IPS DF 4.7 (cell line): ENCODE measurements around the gene CCHCR1.

Source experiments
- DNase-seq: peaks from one replicate; pipeline ENCODE4 v3.0.0-alpha.2; 2013; ENCODE audit warnings: low spot score; ENCODE audit errors: extremely low read depth

CCHCR1 gene

GRCh38 chr6:31162463-31163165, 5.0 kb upstream of the CCHCR1 start:
- no peak for DNase-seq

GRCh38 chr6:31161216-31162126, 3.9 kb upstream of the CCHCR1 start:
- no peak for DNase-seq

DNA sequence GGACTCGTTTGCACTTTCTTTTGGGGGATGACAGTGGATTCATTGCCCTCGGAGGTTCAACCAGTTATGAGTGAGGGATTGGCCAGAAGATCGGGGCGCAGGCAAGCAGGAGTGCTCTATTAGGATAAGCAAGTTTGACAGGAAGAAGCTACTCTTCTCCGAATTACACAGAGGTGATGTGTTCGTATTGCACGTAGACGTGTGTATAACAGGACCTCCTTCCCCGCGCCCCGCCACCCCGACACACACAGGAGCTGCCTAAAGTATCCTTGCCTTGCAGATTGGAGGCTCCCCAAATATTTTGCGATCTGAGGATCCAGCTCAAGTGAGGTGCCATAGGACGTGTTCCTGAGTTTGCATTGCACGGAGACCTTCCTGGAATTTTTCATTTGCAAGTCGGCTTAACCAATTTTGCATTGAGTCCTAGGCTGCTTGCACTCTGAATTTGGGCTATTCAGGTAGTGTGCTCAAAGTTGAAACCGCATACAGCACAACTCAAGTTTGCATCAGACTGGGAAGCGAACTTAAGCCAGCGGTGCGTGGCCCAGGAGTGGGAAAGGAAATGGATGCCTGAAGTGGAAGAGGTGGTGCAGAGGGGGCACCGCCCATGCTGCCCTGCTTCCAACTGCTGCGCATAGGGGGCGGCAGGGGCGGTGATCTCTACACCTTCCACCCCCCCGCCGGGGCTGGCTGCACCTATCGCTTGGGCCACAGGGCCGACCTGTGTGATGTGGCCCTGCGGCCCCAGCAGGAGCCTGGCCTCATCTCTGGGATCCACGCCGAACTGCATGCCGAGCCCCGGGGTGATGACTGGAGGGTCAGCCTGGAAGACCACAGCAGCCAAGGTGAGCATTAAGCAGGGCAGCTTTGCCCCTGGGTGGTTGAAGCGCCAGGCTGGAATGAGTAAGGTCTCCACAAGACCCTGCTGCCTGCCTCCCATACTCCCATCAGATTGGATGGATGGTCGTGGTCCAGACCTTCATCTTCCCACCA, 1.6 kb upstream of the CCHCR1 start:
- no peak for DNase-seq

- no peak for DNase-seq
These were observed 699 bp upstream of the CCHCR1 start, which contains the start of gene TCF19 for GRCh38 chr6:31158140-31158862. Gene TCF19, plus strand, starts transcription at chr6:31158589. Its CDS starts 881 bp downstream, at chr6:31159470.

GRCh38 chr6:31156641-31157040, 961 bp downstream of the CCHCR1 start:
- no peak for DNase-seq

- no peak for DNase-seq
These were observed 3.2 kb downstream of the CCHCR1 start for GRCh38 chr6:31154436-31154835.

GRCh38 chr6:31152781-31153180, 4.8 kb downstream of the CCHCR1 start:
- no peak for DNase-seq

DNA sequence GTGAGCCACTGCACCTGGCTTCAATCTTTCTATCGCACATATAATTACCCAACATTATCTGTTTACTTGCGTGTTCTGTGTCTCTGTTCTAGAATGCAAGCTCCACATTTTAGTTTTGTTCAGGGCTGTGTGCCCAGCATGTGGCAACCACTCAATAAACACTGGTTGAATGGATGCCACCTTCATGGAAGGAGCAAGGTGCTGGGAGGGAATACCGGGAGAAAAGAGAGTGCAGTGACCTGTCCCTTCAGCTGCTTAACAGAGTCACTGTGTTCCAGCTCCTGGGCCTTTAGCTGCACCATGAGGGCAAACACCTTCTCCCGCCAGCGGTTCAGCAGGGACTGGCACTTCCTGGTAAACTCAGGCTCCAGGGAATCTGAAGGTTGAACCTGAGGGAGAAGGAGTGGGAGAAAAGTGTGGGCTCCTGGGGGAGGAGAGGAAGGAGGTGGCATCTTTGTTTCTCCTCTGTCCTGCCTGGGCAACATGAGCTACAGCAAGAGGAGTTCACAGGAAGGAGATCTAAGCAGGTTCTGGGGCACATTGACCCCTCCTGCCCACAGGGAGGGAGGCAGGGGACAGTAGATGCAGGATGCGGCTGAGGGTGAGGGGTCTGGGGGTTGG, 7.7 kb downstream of the CCHCR1 start:
- no peak for DNase-seq

GRCh38 chr6:31145386-31145785, 12.2 kb downstream of the CCHCR1 start:
- DNase-seq, result no peak

DNA sequence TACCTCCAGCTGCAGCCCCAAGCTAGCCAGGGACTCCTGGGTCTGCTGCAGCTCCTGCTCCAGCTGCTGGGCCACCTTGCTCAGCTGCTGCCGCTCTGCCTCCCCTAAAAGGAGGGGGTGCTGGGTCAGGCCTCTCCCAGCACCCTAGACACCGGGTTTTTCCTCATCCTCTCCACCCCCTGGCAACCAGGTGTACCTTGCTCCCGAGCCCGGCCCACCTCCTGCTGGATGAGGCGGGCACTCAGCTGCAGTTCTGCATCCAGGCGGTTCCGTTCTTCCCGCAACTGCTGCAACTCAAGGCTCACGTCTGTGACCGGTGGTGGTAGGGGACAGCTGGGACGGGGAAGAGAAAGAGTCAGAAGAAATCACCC, 12.6 kb downstream of the CCHCR1 start:
- no peak for DNase-seq

DNA sequence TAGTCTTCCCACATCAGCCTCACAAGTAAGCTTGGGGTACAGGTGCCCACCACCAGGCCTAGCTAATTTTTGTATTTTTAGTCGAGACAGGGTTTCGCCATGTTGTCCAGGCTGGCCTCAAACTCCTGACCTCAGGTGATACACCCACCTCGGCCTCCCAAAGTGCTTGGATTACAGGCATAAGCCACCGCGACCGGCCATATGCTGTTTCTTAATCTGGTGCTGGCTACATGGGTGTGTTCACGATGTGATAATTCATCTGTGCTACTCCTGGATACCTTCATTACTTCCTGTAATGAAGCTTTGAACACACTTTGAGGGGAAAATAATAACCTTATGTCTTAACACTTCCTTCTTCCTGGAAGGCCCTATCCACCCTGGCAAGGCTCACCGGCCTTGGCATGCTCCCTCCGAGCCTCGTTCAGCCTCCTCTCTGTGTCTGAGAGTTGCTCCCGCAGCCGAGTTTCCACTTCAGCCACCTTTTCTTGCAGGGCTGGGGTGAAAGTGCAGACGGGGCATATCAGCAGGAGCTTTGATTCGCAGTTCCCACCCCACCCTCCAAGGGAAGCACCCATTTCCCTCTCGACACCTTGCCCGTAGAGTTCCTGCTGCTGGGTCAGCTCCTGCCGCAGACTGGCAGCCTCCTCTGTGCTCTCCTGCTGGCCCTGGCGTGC, 13.2 kb downstream of the CCHCR1 start:
- DNase-seq, result no peak

DNA sequence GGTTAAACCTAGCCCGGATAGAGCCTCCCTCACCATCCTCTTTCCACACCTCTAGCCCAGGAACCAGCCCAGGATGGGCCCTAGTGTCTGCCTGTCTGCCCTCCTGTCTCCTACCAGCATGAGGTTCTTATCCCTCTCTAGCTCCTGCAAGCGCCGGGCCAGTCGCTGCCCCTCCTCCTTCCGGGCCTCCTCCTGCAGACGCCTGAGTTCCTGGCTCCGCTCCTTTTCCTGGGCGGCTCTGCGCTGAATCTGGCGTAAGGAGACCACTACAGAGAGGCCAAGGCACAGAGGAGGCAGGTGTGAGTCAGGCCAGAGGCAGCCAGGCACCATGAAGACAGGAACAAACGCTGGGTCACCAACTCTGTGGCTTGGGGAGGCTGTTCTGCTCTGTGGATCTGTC, 14.5 kb downstream of the CCHCR1 start:
- DNase-seq, result no peak

GRCh38 chr6:31142361-31142761, 15.2 kb downstream of the CCHCR1 start:
- no peak for DNase-seq

- no peak for DNase-seq
These were observed 17.0 kb downstream of the CCHCR1 start for GRCh38 chr6:31140643-31141042.

GRCh38 chr6:31139599-31139998, 18.0 kb downstream of the CCHCR1 start:
- no peak for DNase-seq

GRCh38 chr6:31138982-31139381, 18.6 kb downstream of the CCHCR1 start, which contains the start of gene PSORS1C2:
Gene PSORS1C2, minus strand, starts transcription at chr6:31139066. Its CDS starts 40 bp downstream, at chr6:31139026.
- no peak for DNase-seq

GRCh38 chr6:31135710-31136109, 21.9 kb downstream of the CCHCR1 start:
- DNase-seq, result no peak

- DNase-seq, result no peak
These were observed 24.8 kb downstream of the CCHCR1 start for GRCh38 chr6:31132806-31133205.

- no peak for DNase-seq
These were observed 26.0 kb downstream of the CCHCR1 start for GRCh38 chr6:31131595-31131994.

DNA sequence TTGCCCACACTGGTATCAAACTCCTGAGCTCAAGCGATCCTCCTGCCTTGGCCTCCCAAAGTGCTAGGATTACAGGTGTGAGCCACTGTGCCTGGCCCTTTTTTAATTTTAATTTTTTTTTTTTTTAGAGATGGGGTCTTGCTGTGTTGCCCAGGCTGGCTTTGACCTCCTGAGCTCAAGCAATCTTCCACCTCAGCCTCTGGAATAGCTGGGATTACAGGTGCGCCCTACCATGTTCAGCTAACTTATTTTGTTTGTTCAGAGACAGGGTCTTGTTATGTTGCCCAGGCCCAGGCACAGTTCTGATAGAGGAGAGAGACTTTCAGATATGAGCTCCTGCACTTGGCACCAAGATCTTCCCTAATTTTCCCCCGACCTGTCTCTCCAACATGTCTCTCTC, 26.9 kb downstream of the CCHCR1 start:
- no peak for DNase-seq
